Fibroblast of skin of left quadriceps (primary cell): Measurements from ENCODE around the gene TMPRSS4.

Source experiments
- DNase-seq, 2 experiments: peaks; one replicate each; pipeline ENCODE4 v3.0.0-alpha.2; 2013; ENCODE audit warnings: low read depth in 2 of 2

The TMPRSS4 gene

GRCh38 chr11:118079491-118079890 is 2.6 kb downstream of the TMPRSS4 start:
- no peak for DNase-seq

- DNase-seq, result no peak
Measured at GRCh38 chr11:118080296-118080695, 3.4 kb downstream of the TMPRSS4 start.

- no peak for DNase-seq
Measured at GRCh38 chr11:118081241-118081958, 4.5 kb downstream of the TMPRSS4 start.

GRCh38 chr11:118082880-118083552 is 6.1 kb downstream of the TMPRSS4 start:
- no peak for DNase-seq

GRCh38 chr11:118084247-118084646 is 7.4 kb downstream of the TMPRSS4 start:
- no peak for DNase-seq

GRCh38 chr11:118084656-118085055 is 7.8 kb downstream of the TMPRSS4 start:
- no peak for DNase-seq

GRCh38 chr11:118086913-118087768 is 10.3 kb downstream of the TMPRSS4 start, which contains the start of gene SMIM35:
Gene SMIM35 (minus strand): TSS chr11:118086963. CDS start chr11:118086757, 206 bp downstream.
- no peak for DNase-seq

GRCh38 chr11:118087931-118088330 is 11.1 kb downstream of the TMPRSS4 start:
- DNase-seq, result no peak

- DNase-seq, result no peak
Measured at GRCh38 chr11:118088531-118088930, 11.7 kb downstream of the TMPRSS4 start.

GRCh38 chr11:118090545-118091162 is 13.8 kb downstream of the TMPRSS4 start:
- no peak for DNase-seq

- DNase-seq, result no peak
Measured at GRCh38 chr11:118091690-118092089, 14.8 kb downstream of the TMPRSS4 start.

GRCh38 chr11:118092907-118093571 is 16.2 kb downstream of the TMPRSS4 start:
- no peak for DNase-seq

- DNase-seq, result no peak
Measured at GRCh38 chr11:118095493-118095892, 18.6 kb downstream of the TMPRSS4 start.

GRCh38 chr11:118095967-118096367 is 19.1 kb downstream of the TMPRSS4 start:
- DNase-seq, result no peak

GRCh38 chr11:118098996-118099837 is 22.3 kb downstream of the TMPRSS4 start:
- no peak for DNase-seq

- DNase-seq, result no peak
Measured at GRCh38 chr11:118099838-118100556, 23.1 kb downstream of the TMPRSS4 start.

GRCh38 chr11:118100691-118101232 is 23.9 kb downstream of the TMPRSS4 start:
- DNase-seq, result no peak

- no peak for DNase-seq
Measured at GRCh38 chr11:118102721-118103261, 25.9 kb downstream of the TMPRSS4 start.

- DNase-seq, result no peak
Measured at GRCh38 chr11:118104491-118104890, 27.6 kb downstream of the TMPRSS4 start.
